Astrocyte of the spinal cord (primary cell): ENCODE data around the gene ARHGEF40.
A peak's percentile ranks its signal among the peaks of the same experiment; 100 is the strongest.

Experiments used
- DNase-seq: peaks from one replicate; pipeline ENCODE4 v3.0.0; 2011; ENCODE audit warnings: low read depth, low spot score
- H3K4me3 ChIP-seq: 2 replicates; pipeline ENCODE4 v1.5.1; 2011; ENCODE audit warnings: low read depth, mild to moderate bottlenecking, low read length, moderate library complexity
- CTCF ChIP-seq: IDR thresholded peaks from 2 replicates; pipeline ENCODE4 v1.5.1; 2012; ENCODE audit warnings: low read depth, mild to moderate bottlenecking, low read length, inconsistent platforms
- in situ Hi-C: cut with HindIII; loops from 2 replicates; pipeline ENCODE4 v1.10.0; 2017; ENCODE audit warnings: low sequenced_read_pairs

Gene ARHGEF40

GRCh38 chr14:21106498-21107282, 36.6 kb downstream of the ARHGEF40 start:
- peak; percentile 95 for TF ChIP-seq CTCF
- in situ Hi-C loops, result no loop called here
- DNase-seq, result peak; percentile 77
- H3K4me3 ChIP-seq, result no peak overlapping the region

GRCh38 chr14:21107283-21107800, 37.2 kb downstream of the ARHGEF40 start:
- DNase-seq, result no peak
- in situ Hi-C loops, result no loop called here
- H3K4me3 ChIP-seq, result no peak overlapping the region
- TF ChIP-seq CTCF, result no peak

GRCh38 chr14:21108791-21109190, 38.7 kb downstream of the ARHGEF40 start:
- no peak for DNase-seq
- in situ Hi-C loops, result no loop called here
- H3K4me3 ChIP-seq, result no peak overlapping the region
- no peak for TF ChIP-seq CTCF

GRCh38 chr14:21109377-21110138, 39.5 kb downstream of the ARHGEF40 start:
- TF ChIP-seq CTCF, result no peak
- no peak overlapping the region for H3K4me3 ChIP-seq
- no peak for DNase-seq
- in situ Hi-C loops, result no loop called here

GRCh38 chr14:21112255-21112654, 42.2 kb downstream of the ARHGEF40 start:
- no peak for DNase-seq
- in situ Hi-C loops, result no loop called here
- H3K4me3 ChIP-seq, result no peak overlapping the region
- TF ChIP-seq CTCF, result no peak

- no peak for DNase-seq
- no peak overlapping the region for H3K4me3 ChIP-seq
- in situ Hi-C loops, result no loop called here
- no peak for TF ChIP-seq CTCF
Measured at GRCh38 chr14:21113369-21113768, 43.3 kb downstream of the ARHGEF40 start.
